ENCODE data around the gene NPPA.

The NPPA gene

GRCh38 chr1:11860083-11860482, 12.5 kb upstream of the NPPA start:
- DNase-seq (ENCODE audit: low spot score), result no peak
- TF ChIP-seq, protein P1, sequence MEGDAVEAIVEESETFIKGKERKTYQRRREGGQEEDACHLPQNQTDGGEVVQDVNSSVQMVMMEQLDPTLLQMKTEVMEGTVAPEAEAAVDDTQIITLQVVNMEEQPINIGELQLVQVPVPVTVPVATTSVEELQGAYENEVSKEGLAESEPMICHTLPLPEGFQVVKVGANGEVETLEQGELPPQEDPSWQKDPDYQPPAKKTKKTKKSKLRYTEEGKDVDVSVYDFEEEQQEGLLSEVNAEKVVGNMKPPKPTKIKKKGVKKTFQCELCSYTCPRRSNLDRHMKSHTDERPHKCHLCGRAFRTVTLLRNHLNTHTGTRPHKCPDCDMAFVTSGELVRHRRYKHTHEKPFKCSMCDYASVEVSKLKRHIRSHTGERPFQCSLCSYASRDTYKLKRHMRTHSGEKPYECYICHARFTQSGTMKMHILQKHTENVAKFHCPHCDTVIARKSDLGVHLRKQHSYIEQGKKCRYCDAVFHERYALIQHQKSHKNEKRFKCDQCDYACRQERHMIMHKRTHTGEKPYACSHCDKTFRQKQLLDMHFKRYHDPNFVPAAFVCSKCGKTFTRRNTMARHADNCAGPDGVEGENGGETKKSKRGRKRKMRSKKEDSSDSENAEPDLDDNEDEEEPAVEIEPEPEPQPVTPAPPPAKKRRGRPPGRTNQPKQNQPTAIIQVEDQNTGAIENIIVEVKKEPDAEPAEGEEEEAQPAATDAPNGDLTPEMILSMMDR (IDR thresholded peaks at IDR 0.05; ENCODE audit: extremely low read depth, missing control alignments), result no peak

- DNase-seq (ENCODE audit: low spot score), result peak; percentile 83
- TF ChIP-seq, protein P1 (IDR thresholded peaks at IDR 0.05; ENCODE audit: extremely low read depth, missing control alignments), result no peak
Observed at GRCh38 chr1:11858968-11859871, 11.6 kb upstream of the NPPA start.

DNA sequence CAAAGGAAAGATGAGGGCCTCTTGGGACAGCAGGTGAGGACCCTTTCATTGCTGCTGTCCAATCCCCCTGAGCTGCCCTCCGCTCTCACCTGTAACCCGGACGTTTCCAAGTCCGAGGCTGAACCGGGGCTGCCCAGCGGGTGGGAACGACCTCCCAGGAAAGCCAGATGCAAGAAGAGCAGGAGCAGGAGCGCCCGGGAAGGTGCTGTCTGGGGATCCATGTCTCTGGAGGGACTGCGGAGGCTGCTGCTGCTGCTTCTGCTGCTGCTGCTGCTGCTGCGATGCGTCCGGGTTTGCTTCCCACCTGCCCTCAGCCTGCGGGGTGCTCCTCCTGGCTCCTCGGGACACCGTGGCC, 11.0 kb upstream of the NPPA start, which contains the start of gene NPPB:
Gene NPPB (minus strand): TSS at position 333 of the 355 bp plus-strand sequence. CDS start 112 bp downstream, at position 221.
- DNase-seq (ENCODE audit: low spot score), result no peak
- TF ChIP-seq, protein P1 (IDR thresholded peaks at IDR 0.05; ENCODE audit: extremely low read depth, missing control alignments), result no peak

GRCh38 chr1:11858158-11858557, 10.6 kb upstream of the NPPA start:
- TF ChIP-seq, protein P1 (IDR thresholded peaks at IDR 0.05; ENCODE audit: extremely low read depth, missing control alignments), result no peak
- DNase-seq (ENCODE audit: low spot score), result no peak

GRCh38 chr1:11857164-11857851, 9.7 kb upstream of the NPPA start:
- TF ChIP-seq, protein P1 (IDR thresholded peaks at IDR 0.05; ENCODE audit: extremely low read depth, missing control alignments), result no peak
- no peak for DNase-seq (ENCODE audit: low spot score)

GRCh38 chr1:11856698-11857097, 9.1 kb upstream of the NPPA start:
- no peak for DNase-seq (ENCODE audit: low spot score)
- TF ChIP-seq, protein P1 (IDR thresholded peaks at IDR 0.05; ENCODE audit: extremely low read depth, missing control alignments), result no peak

DNA sequence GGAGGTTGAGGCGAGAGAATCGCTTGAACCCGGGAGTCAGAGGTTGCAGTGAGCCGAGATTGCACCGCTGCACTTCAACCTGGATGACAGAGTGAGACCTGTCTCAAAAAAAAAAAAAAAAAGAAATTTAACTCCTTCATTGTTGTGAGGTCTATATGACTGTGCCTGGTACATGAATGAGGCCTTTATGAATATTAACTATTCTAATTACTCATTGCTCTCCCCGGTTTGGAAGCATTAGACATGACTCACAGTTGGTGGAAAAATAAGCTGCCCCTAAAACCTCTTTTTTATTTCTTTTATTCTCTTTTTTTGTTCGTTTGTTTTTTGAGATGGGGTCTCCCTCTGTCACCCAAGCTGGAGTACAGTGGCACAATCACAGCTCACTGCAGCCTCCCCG, 7.8 kb upstream of the NPPA start:
- no peak for DNase-seq (ENCODE audit: low spot score)
- TF ChIP-seq, protein P1 (IDR thresholded peaks at IDR 0.05; ENCODE audit: extremely low read depth, missing control alignments), result no peak
